Activated naive CD4-positive, alpha-beta T cell treated with anti-CD3 and anti-CD28 coated beads, Interleukin-2, amount 10 ng/mL, durations not matched to agents 7 days and 5 days (primary cell): ENCODE data around the gene APC2.

Experiments used
- CTCF ChIA-PET: fragments of 350-600 bp; sonication (Branson Sonifier 250); formaldehyde crosslinking; loops from one replicate; lab custom pipeline; 2021; ENCODE audit warnings: antibody characterized with exemption; lab: Charles Lee
- DNase-seq: peaks from one replicate; pipeline ENCODE4 v3.0.0-alpha.2; 2020
- H3K27ac Mint-ChIP-seq: one replicate; pipeline ENCODE4 v1.8.0; 2021; ENCODE audit warnings: mild to moderate bottlenecking, moderate library complexity, mixed read lengths
- H3K27me3 Mint-ChIP-seq: one replicate; pipeline ENCODE4 v1.8.0; 2021; ENCODE audit warnings: mild to moderate bottlenecking, mixed read lengths
- H3K36me3 Mint-ChIP-seq: one replicate; pipeline ENCODE4 v1.8.0; 2021; ENCODE audit warnings: mixed read lengths
- H3K4me1 Mint-ChIP-seq: one replicate; pipeline ENCODE4 v1.8.0; 2021; ENCODE audit warnings: mixed read lengths
- H3K4me3 Mint-ChIP-seq: one replicate; pipeline ENCODE4 v1.8.0; 2021; ENCODE audit warnings: mild to moderate bottlenecking, moderate library complexity, mixed read lengths
- H3K9me3 Mint-ChIP-seq: one replicate; pipeline ENCODE4 v1.8.0; 2021; ENCODE audit warnings: mixed read lengths

Gene APC2

GRCh38 chr19:1467490-1468273, 17.8 kb downstream of the APC2 start:
- Mint-ChIP-seq H3K27me3 (peaks cover 78% of the 10 kb centered on the region), H3K4me3 (no peak overlapping the region), H3K36me3 (no peaks in the 10 kb centered on the region), H3K27ac (no peak overlapping the region), H3K4me1 (peaks cover 17% of the 10 kb centered on the region), H3K9me3 (no peaks in the 10 kb centered on the region)
- CTCF ChIA-PET, result no interaction called here
- no peak for DNase-seq

GRCh38 chr19:1468274-1468820, 18.4 kb downstream of the APC2 start:
- Mint-ChIP-seq H3K36me3 (no peaks in the 10 kb centered on the region), H3K27ac (no peak overlapping the region), H3K27me3 (peaks cover 84% of the 10 kb centered on the region), H3K4me1 (peaks cover 20% of the 10 kb centered on the region), H3K9me3 (no peaks in the 10 kb centered on the region), H3K4me3 (peak overlapping the region; percentile 33)
- CTCF ChIA-PET, result no interaction called here
- no peak for DNase-seq

- Mint-ChIP-seq H3K27me3 (peaks cover 86% of the 10 kb centered on the region), H3K36me3 (no peaks in the 10 kb centered on the region), H3K4me3 (no peak overlapping the region), H3K9me3 (no peaks in the 10 kb centered on the region), H3K27ac (peak overlapping the region; percentile 19), H3K4me1 (peaks cover 20% of the 10 kb centered on the region)
- peak; percentile 41 for DNase-seq
- CTCF ChIA-PET, result no interaction called here
These were observed 18.9 kb downstream of the APC2 start for GRCh38 chr19:1468821-1469254.

GRCh38 chr19:1469255-1470054, 19.5 kb downstream of the APC2 start:
- Mint-ChIP-seq H3K4me1 (peaks cover 20% of the 10 kb centered on the region), H3K27ac (no peak overlapping the region), H3K36me3 (no peaks in the 10 kb centered on the region), H3K27me3 (peaks cover 87% of the 10 kb centered on the region), H3K4me3 (no peak overlapping the region), H3K9me3 (no peaks in the 10 kb centered on the region)
- DNase-seq, result peak; percentile 50
- CTCF ChIA-PET, result no interaction called here

GRCh38 chr19:1470055-1470304, 20.1 kb downstream of the APC2 start:
- CTCF ChIA-PET, result no interaction called here
- peak overlapping the region; percentile 66 for H3K4me3 Mint-ChIP-seq
- H3K36me3 Mint-ChIP-seq, result no peaks in the 10 kb centered on the region

GRCh38 chr19:1470305-1471009, 20.5 kb downstream of the APC2 start:
- CTCF ChIA-PET, result no interaction called here
- Mint-ChIP-seq H3K27ac (no peak overlapping the region), H3K4me3 (peak overlapping the region; percentile 66), H3K9me3 (no peaks in the 10 kb centered on the region), H3K36me3 (no peaks in the 10 kb centered on the region), H3K27me3 (peaks cover 77% of the 10 kb centered on the region), H3K4me1 (peaks cover 20% of the 10 kb centered on the region)
- DNase-seq, result peak; percentile 87

More at GRCh38 chr19:1470055-1470304, 20.1 kb downstream of the APC2 start:
- H3K27me3 Mint-ChIP-seq, result peaks cover 82% of the 10 kb centered on the region
- DNase-seq, result no peak
- peaks cover 20% of the 10 kb centered on the region for H3K4me1 Mint-ChIP-seq
- H3K27ac Mint-ChIP-seq, result no peak overlapping the region
- H3K9me3 Mint-ChIP-seq, result no peaks in the 10 kb centered on the region

- CTCF ChIA-PET, result interaction anchor here (0.6 kb wide), 1 partner anchor 205 kb away, joined by 3 read pairs; no protein-coding TSS in a partner anchor
- Mint-ChIP-seq H3K36me3 (no peaks in the 10 kb centered on the region), H3K4me3 (peak overlapping the region; percentile 66), H3K4me1 (peaks cover 20% of the 10 kb centered on the region), H3K27me3 (peaks cover 72% of the 10 kb centered on the region), H3K27ac (no peak overlapping the region), H3K9me3 (no peaks in the 10 kb centered on the region)
- peak; percentile 54 for DNase-seq
These were observed 21.1 kb downstream of the APC2 start for GRCh38 chr19:1471010-1471514.

GRCh38 chr19:1471515-1472160, 21.7 kb downstream of the APC2 start:
- H3K4me1 Mint-ChIP-seq, result peaks cover 21% of the 10 kb centered on the region
- H3K27me3 Mint-ChIP-seq, result peaks cover 66% of the 10 kb centered on the region
- peak; percentile 45 for DNase-seq
- CTCF ChIA-PET, result interaction anchor here (0.6 kb wide), 1 partner anchor 205 kb away, joined by 3 read pairs; no protein-coding TSS in a partner anchor
- no peaks in the 10 kb centered on the region for H3K36me3 Mint-ChIP-seq
- H3K9me3 Mint-ChIP-seq, result no peaks in the 10 kb centered on the region
- no peak overlapping the region for H3K4me3 Mint-ChIP-seq
- no peak overlapping the region for H3K27ac Mint-ChIP-seq

GRCh38 chr19:1472231-1473084, 22.5 kb downstream of the APC2 start:
- CTCF ChIA-PET, result interaction anchor here (0.7 kb wide), 1 partner anchor 27 kb away, joined by 3 read pairs; no protein-coding TSS in a partner anchor
- Mint-ChIP-seq H3K9me3 (no peaks in the 10 kb centered on the region), H3K36me3 (peaks cover 3% of the 10 kb centered on the region), H3K27ac (no peak overlapping the region), H3K4me3 (no peak overlapping the region), H3K27me3 (peaks cover 58% of the 10 kb centered on the region), H3K4me1 (peaks cover 26% of the 10 kb centered on the region)
- DNase-seq, result no peak

- Mint-ChIP-seq H3K36me3 (peaks cover 4% of the 10 kb centered on the region), H3K27me3 (peaks cover 50% of the 10 kb centered on the region), H3K4me1 (peaks cover 31% of the 10 kb centered on the region), H3K4me3 (no peak overlapping the region), H3K9me3 (no peaks in the 10 kb centered on the region), H3K27ac (no peak overlapping the region)
- CTCF ChIA-PET, result no interaction called here
- DNase-seq, result no peak
These were observed 23.3 kb downstream of the APC2 start for GRCh38 chr19:1473085-1473851.

- no peak overlapping the region for H3K27ac Mint-ChIP-seq
- peaks cover 44% of the 10 kb centered on the region for H3K27me3 Mint-ChIP-seq
- no peaks in the 10 kb centered on the region for H3K9me3 Mint-ChIP-seq
- no peak overlapping the region for H3K4me3 Mint-ChIP-seq
- DNase-seq, result no peak
- CTCF ChIA-PET, result no interaction called here
- peaks cover 6% of the 10 kb centered on the region for H3K36me3 Mint-ChIP-seq
- peaks cover 33% of the 10 kb centered on the region for H3K4me1 Mint-ChIP-seq
These were observed 24.3 kb downstream of the APC2 start for GRCh38 chr19:1474011-1474764.
